ENCODE data around the gene RNF11.
A peak's percentile ranks its signal among the peaks of the same experiment; 100 is the strongest.
"Not testable (repeated sequence)": the region's sequence is repeated elsewhere in the genome, so short reads cannot be mapped to it uniquely, and the experiment has no call there.

The RNF11 gene

GRCh38 chr1:51235673-51236530, at the start of gene RNF11:
Gene RNF11 (plus strand): TSS chr1:51236273. CDS start chr1:51236757, 484 bp downstream.
- DNase-seq = peak; percentile 94

GRCh38 chr1:51188230-51188629, 47.8 kb upstream of the RNF11 start:
- no peak for DNase-seq

GRCh38 chr1:51189421-51190073, 46.5 kb upstream of the RNF11 start:
- DNase-seq = peak; percentile 59

- no peak for DNase-seq
These were observed 45.1 kb upstream of the RNF11 start for GRCh38 chr1:51190961-51191360.

GRCh38 chr1:51192213-51192843, 43.7 kb upstream of the RNF11 start:
- DNase-seq = peak; percentile 66

GRCh38 chr1:51193564-51193963, 42.5 kb upstream of the RNF11 start:
- no peak for DNase-seq

GRCh38 chr1:51203121-51203873, 32.8 kb upstream of the RNF11 start:
- DNase-seq = peak; percentile 17

GRCh38 chr1:51203874-51204245, 32.2 kb upstream of the RNF11 start:
- DNase-seq = no peak

- DNase-seq = no peak
These were observed 26.0 kb upstream of the RNF11 start for GRCh38 chr1:51210055-51210454.

- DNase-seq = no peak
These were observed 25.4 kb upstream of the RNF11 start for GRCh38 chr1:51210676-51211075.

- DNase-seq = peak; percentile 58
These were observed 21.4 kb upstream of the RNF11 start for GRCh38 chr1:51214615-51215131.

GRCh38 chr1:51215169-51215568, 20.9 kb upstream of the RNF11 start:
- DNase-seq = no peak

- DNase-seq = no peak
These were observed 19.4 kb upstream of the RNF11 start for GRCh38 chr1:51216631-51217030.

- DNase-seq = no peak
These were observed 19.0 kb upstream of the RNF11 start for GRCh38 chr1:51217101-51217500.

- no peak for DNase-seq
These were observed 17.5 kb upstream of the RNF11 start for GRCh38 chr1:51218570-51218969.

- no peak for DNase-seq
These were observed 17.1 kb upstream of the RNF11 start for GRCh38 chr1:51219022-51219421.

GRCh38 chr1:51221529-51221928, 14.5 kb upstream of the RNF11 start:
- DNase-seq = not testable (repeated sequence)

- DNase-seq = no peak
These were observed 13.8 kb upstream of the RNF11 start for GRCh38 chr1:51222136-51222787.

- DNase-seq = no peak
These were observed 13.3 kb upstream of the RNF11 start for GRCh38 chr1:51222809-51223208.

- no peak for DNase-seq
These were observed 11.8 kb upstream of the RNF11 start for GRCh38 chr1:51224255-51224654.

- DNase-seq = not testable (repeated sequence)
These were observed 8.7 kb upstream of the RNF11 start for GRCh38 chr1:51227231-51227960.

GRCh38 chr1:51228471-51228870, 7.6 kb upstream of the RNF11 start:
- not testable (repeated sequence) for DNase-seq
